ENCODE measurements around the gene TLK1.

DNA sequence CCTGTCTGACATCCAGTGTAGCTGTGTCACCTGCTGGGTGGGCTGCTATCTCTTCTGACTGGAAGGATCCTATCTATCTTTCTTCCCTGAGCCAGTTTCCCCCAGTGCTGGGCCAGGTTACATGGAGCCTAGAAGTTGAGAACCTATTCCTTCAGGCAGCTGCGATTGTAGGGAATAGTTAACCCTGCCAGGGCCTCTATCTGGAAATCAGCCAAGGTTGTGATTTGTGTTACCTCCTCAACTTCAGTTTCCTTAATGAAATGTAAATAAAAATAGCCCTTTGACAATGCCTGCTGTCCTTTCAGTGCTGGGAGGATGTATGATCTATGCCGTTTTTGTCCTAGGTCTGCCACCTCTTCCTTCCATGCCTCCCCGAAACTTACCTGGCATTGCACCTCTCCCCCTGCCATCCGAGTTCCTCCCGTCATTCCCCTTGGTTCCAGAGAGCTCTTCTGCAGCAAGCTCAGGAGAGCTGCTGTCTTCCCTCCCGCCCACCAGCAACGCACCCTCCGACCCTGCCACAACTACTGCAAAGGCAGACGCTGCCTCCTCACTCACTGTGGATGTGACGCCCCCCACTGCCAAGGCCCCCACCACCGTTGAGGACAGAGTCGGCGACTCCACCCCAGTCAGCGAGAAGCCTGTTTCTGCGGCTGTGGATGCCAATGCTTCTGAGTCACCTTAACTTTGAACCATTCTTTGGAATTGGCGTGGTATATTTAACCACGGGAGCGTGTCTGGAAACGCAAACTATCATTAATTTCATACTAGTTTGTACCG, 195.1 kb downstream of the TLK1 start:
- TF ChIP-seq ARNTL (CRISPR knock-in tag; IDR thresholded peaks at IDR 0.05; ENCODE audit: borderline replicate concordance, low read depth) (no peak), TCF4 (CRISPR knock-in tag; IDR thresholded peaks at IDR 0.05; ENCODE audit: borderline replicate concordance) (no peak), ZNF565 (CRISPR knock-in tag; conservative IDR thresholded peaks at IDR 0.05; ENCODE audit: low read depth) (no peak), TSHZ2 (CRISPR knock-in tag; IDR thresholded peaks at IDR 0.05) (no peak), RARB (CRISPR knock-in tag; IDR thresholded peaks at IDR 0.05) (no peak), ZFP30 (CRISPR knock-in tag; IDR thresholded peaks at IDR 0.05) (no peak), TOX (CRISPR knock-in tag; IDR thresholded peaks at IDR 0.05; ENCODE audit: borderline replicate concordance) (no peak), ZFP3 (CRISPR knock-in tag; IDR thresholded peaks at IDR 0.05) (no peak), GLIS3 (CRISPR knock-in tag; IDR thresholded peaks at IDR 0.05) (no peak), ISL1 (CRISPR knock-in tag; IDR thresholded peaks at IDR 0.05) (no peak), ESRRG (CRISPR knock-in tag; IDR thresholded peaks at IDR 0.05) (no peak), POU6F1 (CRISPR knock-in tag; IDR thresholded peaks at IDR 0.05; ENCODE audit: borderline replicate concordance, low read depth) (no peak), ZNF8 (CRISPR knock-in tag; IDR thresholded peaks at IDR 0.05) (no peak)
